Neural progenitor cell (in vitro differentiated cells): ENCODE measurements around the gene PCDH9.

Experiments
- EZH2phosphoT487 ChIP-seq: fragments of 200-600 bp; sonication (generic); IDR thresholded peaks from 2 replicates; pipeline ENCODE4 v1.6.1; 2017; ENCODE audit warnings: antibody characterized with exemption
- TF ChIP-seq, protein P1 (sequence below): fragments of 200-600 bp; sonication (generic); IDR thresholded peaks from 2 replicates; pipeline ENCODE4 v1.5.1; 2017; ENCODE audit warnings: antibody characterized with exemption, mild to moderate bottlenecking

DNA sequence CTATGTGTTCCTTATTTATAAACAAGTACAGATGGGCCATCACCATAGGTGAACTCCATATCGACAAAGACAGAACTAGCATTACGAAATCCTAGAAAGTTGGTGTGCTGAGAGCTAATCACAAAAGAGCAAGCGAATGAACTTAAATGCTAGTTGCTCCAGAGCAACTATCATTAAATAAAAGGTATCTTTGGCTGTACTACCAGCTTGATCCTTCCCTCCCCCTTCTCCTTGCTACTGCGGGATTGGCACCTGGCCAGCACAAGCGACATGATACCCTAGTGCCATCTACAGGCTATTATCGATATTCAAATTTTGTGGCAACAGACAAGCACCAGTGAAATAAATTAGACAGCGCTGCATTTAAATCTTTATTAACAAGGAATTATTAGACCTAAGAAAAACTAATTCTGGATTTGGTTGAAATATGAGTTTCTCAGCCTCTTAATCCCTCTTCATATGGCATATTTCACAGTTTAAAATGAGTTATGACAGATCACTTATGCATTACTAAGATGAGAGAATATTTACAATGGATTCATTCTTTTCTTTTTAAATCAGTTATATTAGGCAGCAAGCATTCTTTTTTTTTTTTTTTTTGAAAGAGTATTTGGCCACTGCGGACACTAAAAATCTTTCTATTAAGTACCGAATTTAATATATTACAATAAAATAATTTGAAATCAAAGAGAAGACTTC, 5.8 kb downstream of the PCDH9 start:
- TF ChIP-seq, protein P1, sequence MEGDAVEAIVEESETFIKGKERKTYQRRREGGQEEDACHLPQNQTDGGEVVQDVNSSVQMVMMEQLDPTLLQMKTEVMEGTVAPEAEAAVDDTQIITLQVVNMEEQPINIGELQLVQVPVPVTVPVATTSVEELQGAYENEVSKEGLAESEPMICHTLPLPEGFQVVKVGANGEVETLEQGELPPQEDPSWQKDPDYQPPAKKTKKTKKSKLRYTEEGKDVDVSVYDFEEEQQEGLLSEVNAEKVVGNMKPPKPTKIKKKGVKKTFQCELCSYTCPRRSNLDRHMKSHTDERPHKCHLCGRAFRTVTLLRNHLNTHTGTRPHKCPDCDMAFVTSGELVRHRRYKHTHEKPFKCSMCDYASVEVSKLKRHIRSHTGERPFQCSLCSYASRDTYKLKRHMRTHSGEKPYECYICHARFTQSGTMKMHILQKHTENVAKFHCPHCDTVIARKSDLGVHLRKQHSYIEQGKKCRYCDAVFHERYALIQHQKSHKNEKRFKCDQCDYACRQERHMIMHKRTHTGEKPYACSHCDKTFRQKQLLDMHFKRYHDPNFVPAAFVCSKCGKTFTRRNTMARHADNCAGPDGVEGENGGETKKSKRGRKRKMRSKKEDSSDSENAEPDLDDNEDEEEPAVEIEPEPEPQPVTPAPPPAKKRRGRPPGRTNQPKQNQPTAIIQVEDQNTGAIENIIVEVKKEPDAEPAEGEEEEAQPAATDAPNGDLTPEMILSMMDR = peak; percentile 80
- no peak for TF ChIP-seq EZH2phosphoT487
